CD4-positive, alpha-beta T cell treated with Interleukin-10 for 1 hour (primary cell): Measurements from ENCODE around the gene XPOT.

Experiments used
- DNase-seq: peaks from one replicate; pipeline ENCODE4 v3.0.0-alpha.2; 2020

The XPOT gene

DNA sequence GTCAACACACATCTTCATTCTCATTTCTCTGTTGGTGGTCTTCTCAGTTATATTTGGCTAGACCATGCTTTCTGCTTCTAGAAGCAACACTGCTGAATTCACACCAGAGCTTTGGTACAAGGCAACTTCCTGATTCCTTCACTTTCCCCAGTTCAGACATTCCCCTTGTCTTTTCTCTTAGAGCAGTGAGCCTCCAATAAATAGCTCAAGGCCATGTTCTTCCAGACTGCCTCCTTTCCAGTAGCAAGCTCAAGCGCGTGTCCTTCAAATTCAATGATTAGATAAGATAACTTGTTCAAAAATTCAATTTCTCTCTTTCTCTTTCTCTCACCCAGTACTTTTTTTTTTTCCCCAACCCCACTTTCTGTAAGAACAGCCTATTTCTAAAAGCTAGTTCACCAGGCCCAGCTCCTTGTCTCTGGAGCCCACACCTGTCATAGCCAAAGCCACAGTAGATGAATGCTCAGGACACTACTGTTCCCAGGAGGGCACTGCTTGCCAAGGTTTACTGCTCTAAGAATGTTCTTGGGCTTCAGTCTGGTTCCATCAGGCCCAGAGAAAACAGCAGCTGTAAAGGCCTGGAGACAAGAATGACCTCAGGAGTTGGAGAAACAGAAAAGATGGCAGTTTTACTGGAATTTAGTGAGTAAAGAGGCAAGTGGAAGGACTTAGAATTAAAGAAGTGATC is 65.4 kb downstream of the XPOT start:
- no peak for DNase-seq

DNA sequence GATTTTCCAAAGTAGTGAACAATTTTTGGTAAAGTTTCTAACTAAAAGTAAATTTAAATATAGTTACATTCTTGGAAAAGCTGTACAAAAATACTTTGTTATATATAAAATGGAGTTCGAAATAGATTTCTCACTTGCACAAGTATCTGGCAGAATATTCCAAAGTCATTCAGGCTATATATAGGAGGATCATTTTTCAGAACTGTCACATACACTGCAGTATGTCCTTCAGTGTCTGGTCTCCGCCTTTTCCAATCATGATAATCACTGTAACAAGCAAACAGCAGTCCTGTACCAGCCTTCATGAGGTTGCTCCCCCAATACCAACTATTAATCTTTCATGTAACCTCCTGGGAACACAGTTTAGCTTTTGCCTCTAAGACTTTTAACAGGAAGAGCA is 66.3 kb downstream of the XPOT start:
- no peak for DNase-seq

DNA sequence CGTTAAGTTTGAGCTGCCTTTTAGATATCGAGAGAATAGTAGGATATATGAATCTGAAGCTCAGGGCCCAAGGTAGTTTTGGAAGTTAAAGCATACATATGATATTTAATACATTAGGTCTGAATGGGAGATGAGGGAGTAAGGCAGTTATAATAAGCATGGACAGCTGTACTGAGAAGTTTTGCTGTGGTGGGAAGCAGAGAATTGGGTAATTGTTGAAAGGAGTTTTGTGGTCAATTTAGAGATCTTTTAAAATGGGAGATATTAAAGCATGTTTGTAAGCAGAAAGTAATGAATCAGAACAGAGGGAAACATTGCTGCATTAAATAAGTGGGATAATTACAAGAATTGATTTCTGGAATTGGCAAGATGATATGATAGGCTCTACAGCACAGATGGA is 69.0 kb downstream of the XPOT start:
- no peak for DNase-seq

DNA sequence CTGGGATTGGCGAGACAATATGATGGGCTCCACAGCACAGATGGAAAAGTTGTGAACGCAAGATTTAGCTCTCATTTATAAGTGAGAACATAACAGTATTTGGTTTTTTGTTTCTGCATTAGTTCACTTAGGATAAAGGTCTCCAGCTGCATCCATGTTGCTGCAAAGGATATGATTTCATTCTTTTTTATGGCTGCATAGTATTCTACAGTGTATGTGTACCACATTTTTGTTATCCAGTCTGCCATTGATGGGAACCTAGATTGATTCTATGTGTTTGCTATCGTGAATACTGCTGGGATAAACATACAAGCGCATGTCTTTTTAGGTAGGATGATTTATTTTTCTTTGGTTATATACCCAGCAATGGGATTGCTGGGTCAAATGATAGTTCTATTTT is 71.3 kb downstream of the XPOT start:
- no peak for DNase-seq

DNA sequence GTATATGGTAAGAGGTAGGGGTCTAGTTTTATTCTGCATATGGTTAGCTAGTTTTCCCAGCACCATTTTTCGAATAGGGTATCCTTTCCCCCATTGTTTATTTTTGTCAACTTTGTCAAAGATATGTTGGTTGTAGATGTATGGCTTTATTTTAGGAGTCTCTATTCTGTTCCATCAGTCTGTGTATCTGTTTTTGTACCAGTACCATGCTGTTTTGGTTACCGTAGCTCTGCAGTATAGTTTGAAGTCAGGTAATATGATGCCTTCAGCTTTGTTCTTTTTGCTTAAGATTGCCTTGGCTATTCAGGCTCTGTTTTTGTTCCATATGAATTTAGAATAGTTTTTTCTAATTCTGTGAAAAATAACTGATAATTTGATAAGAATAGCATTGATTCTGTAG is 72.7 kb downstream of the XPOT start:
- no peak for DNase-seq

DNA sequence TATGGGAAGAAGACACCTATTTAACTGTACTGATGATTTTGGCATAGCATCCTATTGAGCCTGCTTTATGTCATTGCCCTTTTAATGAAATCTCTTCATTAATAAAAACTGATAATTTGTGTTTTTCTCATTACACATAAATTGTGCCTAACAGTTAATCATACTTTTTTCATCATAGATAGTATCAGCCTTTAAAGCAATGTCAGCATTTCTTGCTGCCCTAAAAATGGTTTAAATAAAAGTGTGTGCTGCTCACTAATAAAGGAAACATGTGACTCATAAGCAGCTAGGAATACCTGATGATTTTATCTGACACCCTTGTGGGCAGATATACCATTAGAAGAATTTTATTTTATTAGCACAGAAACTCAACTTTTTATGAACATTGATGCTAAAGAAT is 74.5 kb downstream of the XPOT start:
- DNase-seq, result no peak

DNA sequence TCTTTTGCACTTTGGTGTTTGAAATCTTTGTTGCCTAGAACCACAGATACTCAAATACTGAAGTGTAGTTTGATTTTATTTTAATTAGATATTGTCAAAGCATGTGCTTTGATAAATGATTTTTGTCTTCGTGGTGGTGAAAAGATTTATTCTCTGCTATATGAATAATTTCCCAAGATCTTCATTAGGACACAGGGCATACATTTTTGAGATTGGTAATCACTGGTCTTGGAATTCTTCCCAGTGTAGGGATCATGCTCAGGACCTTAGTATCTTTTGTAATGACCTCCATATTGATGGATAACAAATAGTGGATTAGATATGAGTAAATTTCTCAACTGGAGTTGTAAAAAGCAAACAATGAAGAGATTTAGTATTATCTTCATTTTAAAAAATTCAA is 76.0 kb downstream of the XPOT start:
- DNase-seq, result no peak

DNA sequence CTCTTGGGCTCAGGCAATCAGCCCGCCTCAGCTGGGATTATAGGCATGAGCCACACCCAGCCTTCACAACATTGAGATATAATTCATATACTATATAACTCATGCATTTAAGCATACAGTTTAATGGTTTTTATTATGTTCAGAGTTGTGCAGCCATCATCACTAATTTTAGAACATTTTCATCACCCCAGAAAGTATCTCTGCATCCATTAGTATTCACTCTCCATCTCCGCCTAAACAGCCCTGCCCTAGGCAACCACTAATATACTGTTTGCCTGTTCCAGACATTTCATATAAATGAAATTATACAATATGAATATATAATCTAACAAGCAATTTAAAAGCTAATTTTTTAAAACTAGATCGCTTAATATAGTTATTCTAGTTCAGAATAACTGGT is 82.5 kb downstream of the XPOT start:
- DNase-seq, result no peak

DNA sequence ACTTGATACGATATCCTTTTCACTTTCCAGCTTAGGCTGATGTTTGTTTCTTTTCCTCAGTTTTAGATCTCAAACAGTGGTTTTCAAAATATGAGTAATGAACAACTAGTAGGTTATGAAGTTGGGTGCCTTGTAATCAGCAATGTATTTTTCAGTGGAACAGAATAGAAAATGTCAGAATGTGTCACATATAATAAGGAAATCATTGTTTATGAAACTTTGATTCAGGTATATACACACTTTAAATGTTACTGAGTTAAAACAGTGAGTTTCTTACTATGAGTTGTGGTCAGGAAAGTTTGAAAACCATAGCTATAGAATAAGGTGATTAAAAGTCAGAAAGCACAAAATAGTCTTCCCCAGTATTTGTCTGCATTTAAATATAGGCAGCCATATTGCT is 87.5 kb downstream of the XPOT start:
- DNase-seq, result no peak

DNA sequence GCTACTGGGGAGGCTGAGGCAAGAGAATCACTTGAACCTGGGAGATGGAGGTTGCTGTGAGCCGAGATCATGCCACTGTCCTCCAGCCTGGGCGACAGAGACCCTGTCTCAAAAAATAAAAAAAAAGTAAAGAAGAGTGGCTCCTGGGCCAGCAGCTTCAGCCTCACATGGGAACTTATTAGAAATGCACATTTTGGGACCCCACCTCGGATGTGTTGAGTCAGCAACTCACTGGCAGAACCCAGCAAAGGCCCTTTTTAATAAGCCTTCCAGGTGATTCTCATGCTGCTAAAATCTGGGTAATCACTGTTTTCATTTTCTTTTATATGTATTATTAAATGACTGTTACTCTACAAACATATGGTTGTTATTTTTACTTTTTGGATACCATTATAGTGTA is 89.3 kb downstream of the XPOT start:
- DNase-seq, result no peak

DNA sequence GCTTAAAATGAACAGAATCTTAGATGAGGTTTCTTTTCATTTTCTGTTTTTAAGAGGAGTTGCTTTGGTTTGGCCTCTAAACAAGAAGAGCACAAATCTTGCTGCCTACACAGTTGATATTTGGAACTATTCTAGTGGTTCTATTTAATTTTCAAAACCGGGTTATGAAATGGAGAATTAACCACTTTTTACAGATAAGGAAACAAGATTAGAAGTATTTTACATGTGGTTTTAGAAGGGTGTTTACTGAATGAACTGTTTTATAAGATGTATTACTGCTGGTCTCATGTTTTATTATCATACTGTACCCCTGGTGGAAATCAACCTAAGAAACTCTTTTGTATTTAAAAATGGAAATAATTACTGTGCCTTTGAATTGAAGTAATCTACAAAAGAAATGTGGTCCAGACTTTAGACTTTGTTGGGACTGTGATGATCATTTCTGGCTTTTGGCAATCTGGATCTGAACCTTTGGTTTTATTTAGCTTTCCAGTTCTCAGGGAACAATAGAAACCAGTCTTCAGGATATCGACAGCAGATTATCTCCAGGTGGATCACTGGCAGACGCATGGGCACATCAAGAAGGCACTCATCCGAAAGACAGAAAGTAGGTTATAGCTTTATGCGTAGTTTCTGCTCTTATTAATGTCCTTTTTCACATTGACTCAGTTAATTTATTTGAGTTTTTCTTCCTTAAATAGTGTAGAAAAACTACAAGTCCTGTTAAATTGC is 91.0 kb downstream of the XPOT start:
- DNase-seq, result peak; percentile 6

DNA sequence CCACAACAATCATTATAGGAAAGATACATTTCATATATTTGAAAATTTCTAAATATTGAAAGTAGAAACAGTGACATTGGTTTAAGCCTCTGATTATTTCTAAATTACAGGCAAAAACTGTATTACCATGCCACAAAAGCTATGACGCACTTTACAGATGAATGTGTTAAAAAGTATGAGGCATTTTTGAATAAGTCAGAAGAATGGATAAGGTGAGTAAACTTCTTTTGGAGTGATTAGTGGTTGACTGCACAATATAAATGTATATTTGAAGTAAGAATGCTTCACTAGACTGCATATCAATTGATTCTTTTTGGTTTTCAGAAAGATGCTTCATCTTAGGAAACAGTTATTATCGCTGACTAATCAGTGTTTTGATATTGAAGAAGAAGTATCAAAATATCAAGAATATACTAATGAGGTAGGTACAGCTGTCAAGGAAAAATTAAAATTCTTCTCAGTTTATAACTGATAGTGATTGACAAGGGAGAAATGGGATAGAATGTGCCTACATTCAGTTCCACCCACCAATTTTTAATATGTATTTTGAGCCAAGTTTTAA is 92.7 kb downstream of the XPOT start:
- DNase-seq, result no peak

DNA sequence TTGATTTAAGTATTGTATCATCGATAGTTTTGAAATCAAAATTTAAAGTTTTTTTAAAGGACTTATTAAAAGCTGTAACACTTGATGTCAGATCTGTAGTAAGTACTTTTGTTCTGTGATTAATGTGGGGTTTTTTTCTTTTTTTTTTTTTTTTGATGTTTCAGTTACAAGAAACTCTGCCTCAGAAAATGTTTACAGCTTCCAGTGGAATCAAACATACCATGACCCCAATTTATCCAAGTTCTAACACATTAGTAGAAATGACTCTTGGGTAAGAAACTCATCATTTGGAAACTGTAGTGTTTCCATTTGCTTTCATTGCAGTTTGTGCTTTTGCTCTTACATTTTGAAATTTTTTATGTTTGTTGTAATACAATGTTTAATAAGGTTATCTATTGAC is 93.3 kb downstream of the XPOT start:
- DNase-seq, result no peak

DNA sequence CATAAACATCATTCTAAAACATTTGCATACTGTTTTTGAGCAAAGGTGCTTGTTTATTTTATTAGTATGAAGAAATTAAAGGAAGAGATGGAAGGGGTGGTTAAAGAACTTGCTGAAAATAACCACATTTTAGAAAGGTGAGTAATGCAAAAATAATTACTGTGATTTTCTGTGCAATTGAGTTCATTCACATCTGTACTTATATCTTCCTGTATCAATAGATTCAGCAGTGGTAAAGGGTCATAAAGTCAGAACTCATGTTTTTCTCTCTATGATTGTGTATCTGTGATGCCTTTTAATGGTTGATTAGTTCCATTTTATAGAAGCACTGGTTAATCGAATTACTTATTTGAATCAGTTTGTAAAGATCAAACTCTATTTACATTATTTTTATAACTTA is 93.7 kb downstream of the XPOT start:
- DNase-seq, result no peak

DNA sequence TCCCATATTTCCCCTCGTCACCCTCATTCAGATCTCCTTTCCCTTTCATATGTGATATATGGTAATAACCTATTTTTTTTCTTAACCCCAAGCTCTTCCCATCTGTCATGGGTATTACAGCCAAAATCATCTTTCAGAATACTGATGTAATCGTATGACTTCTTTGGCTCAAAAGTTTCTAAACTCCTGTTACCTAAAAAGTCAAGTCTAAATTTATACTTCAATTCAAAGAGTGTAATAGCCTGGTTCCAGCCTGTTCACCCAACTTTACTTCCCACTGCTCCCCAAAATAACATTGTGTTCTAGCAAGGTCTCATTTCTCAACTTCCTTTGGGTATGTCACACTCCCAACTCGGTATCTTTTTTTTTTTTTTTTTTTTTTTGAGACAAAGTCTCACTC is 96.2 kb downstream of the XPOT start:
- DNase-seq, result no peak
